Esophagus squamous epithelium (tissue), 5 donors: ENCODE data around the gene HBD. TPM values are rescaled to one million over a fixed set of nuclear protein-coding genes. Genes with fewer than 3 reads are reported as not detected.

Experiments
- DNase-seq: peaks from one replicate; lab custom pipeline; 2025; lab: John Stamatoyannopoulos, UW
- H3K27ac ChIP-seq, 4 donors: fragments of 200-600 bp; sonication (generic); one replicate each; pipeline ENCODE4 v1.5.1; 2016 to 2019; ENCODE audit warnings: mild to moderate bottlenecking in 1 of 4
- H3K27me3 ChIP-seq, 4 donors: fragments of 200-600 bp; sonication (generic); 1 replicate in 3 of 4; 2 replicates in 1 of 4; pipeline versions ENCODE4 v1.5.1 to v1.6.0; 2017 to 2021; ENCODE audit warnings: antibody characterized with exemption in 1 of 4
- H3K36me3 ChIP-seq, 3 donors: fragments of 200-600 bp; sonication (generic); one replicate each; pipeline ENCODE4 v1.5.1; 2016 to 2019
- H3K4me1 ChIP-seq, 3 donors: fragments of 200-600 bp; sonication (generic); one replicate each; pipeline ENCODE4 v1.5.1; 2017 to 2019
- H3K4me3 ChIP-seq, 4 donors: fragments of 200-600 bp; sonication (generic); 1 replicate in 3 of 4; 2 replicates in 1 of 4; pipeline ENCODE4 v1.5.1; 2016 to 2019; ENCODE audit warnings: mild to moderate bottlenecking in 2 of 4, moderate library complexity in 1 of 4
- H3K9me3 ChIP-seq, 3 donors: fragments of 200-600 bp; sonication (generic); one replicate each; pipeline ENCODE4 v1.5.1; 2016 to 2019
- POLR2A ChIP-seq, 4 donors: fragments of 450-650 bp; IDR thresholded peaks; one replicate each; pipeline ENCODE4 v1.6.1; 2017; ENCODE audit warnings: antibody characterized with exemption in 4 of 4, mild to moderate bottlenecking in 4 of 4, moderate library complexity in 3 of 4
- WGBS, 2 donors: methylation state at CpG; one replicate each; pipeline ENCODE4 v1.1.5; 2018; 5-methylcytosine and 5-hydroxymethylcytosine counted together
- intact Hi-C: fragments of 100-400 bp; cut with DNase I; formaldehyde crosslinking; loops from one replicate; pipeline ENCODE4 v1.15.0; 2022
- total RNA-seq, 4 donors: library from RNA; depleted of rRNA; stranded (reverse); fragments of >200 nt; gene quantifications; one replicate each; pipeline ENCODE4 v1.1.0, GENCODE V29; 2016
- TF ChIP-seq, protein P1 (sequence below), 6 experiments: fragments of 450-650 bp in 4 of 6; fragments of 200-600 bp in 2 of 6; sonication (generic) in 2 of 6; IDR thresholded peaks; one replicate each; pipeline ENCODE4 v1.5.1; 2016 to 2019; ENCODE audit warnings: antibody characterized with exemption in 6 of 6, mild to moderate bottlenecking in 4 of 6, moderate library complexity in 4 of 6
- donor health status: DM: yes; HTN: yes; CAD: no.

The HBD gene
- total RNA-seq, 4 donors from 2014 or later = not detected

DNA sequence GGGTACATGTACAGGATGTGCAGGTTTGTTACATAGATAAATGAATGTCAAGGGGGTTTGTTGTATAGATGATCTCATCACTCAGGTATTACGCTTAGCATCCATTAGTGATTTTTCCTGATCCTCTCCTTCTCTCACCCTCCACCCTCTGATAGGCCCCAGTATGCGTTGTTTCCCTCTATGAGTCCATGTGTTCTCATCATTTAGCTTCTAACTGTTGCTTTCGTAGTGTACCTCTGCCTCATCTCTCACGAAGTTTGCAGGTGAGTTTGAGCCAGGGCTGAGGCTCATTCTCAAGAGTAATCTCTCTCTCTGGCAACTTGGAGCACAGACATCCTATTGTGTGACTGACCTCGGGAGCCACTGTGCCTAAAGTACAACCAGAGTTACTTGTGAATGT is 40.1 kb upstream of the HBD start:
- intact Hi-C loops = no loop called here
- 61 to 64% methylated on average over 4 to 5 of the region's 5 CpGs for WGBS, 2 donors
- TF ChIP-seq POLR2A (IDR thresholded peaks at IDR 0.05) = no peak
- TF ChIP-seq, protein P1, sequence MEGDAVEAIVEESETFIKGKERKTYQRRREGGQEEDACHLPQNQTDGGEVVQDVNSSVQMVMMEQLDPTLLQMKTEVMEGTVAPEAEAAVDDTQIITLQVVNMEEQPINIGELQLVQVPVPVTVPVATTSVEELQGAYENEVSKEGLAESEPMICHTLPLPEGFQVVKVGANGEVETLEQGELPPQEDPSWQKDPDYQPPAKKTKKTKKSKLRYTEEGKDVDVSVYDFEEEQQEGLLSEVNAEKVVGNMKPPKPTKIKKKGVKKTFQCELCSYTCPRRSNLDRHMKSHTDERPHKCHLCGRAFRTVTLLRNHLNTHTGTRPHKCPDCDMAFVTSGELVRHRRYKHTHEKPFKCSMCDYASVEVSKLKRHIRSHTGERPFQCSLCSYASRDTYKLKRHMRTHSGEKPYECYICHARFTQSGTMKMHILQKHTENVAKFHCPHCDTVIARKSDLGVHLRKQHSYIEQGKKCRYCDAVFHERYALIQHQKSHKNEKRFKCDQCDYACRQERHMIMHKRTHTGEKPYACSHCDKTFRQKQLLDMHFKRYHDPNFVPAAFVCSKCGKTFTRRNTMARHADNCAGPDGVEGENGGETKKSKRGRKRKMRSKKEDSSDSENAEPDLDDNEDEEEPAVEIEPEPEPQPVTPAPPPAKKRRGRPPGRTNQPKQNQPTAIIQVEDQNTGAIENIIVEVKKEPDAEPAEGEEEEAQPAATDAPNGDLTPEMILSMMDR (IDR thresholded peaks at IDR 0.05) = no peak
- Histone ChIP-seq H3K4me1 (no peaks in the 10 kb centered on the region), H3K36me3 (no peaks in the 10 kb centered on the region), H3K4me3 (no peak overlapping the region), H3K27me3 (no peaks in the 10 kb centered on the region), H3K27ac (no peak overlapping the region), H3K9me3 (no peaks in the 10 kb centered on the region)
- no peak for DNase-seq

DNA sequence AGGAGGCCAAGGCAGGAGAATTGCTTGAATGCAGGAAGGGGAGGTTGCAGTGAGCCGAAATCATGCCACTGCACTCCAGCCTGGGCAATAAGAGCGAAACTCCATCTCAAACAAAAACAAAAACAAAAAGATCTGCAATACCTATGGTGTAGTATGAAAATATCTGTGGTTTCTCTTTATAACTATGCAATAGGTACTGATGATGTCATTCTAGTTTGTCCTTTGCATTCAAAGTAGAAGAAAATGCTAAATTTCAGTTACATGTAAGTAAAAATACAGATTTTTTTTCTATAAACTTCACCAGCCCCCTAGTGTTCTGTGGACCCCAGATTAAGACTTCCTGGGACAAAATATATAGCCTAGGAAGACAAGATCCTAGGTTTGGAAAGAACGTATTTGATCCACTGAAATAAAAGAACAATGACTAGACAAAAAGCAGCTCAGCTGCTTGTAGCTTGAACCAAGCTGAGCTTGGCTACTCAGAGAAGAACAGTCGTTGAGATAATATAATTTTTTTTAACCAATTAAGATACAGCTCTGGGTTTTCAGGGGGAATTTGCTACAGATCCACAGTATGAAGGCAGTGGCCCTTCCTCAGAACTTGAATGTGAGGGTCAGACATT is 38.2 kb upstream of the HBD start:
- Histone ChIP-seq H3K36me3 (no peaks in the 10 kb centered on the region), H3K4me1 (no peaks in the 10 kb centered on the region), H3K9me3 (no peaks in the 10 kb centered on the region), H3K27me3 (no peaks in the 10 kb centered on the region), H3K27ac (no peak overlapping the region), H3K4me3 (no peak overlapping the region)
- intact Hi-C loops = no loop called here
- DNase-seq = no peak
- TF ChIP-seq, protein P1 (IDR thresholded peaks at IDR 0.05) = no peak
- no peak for TF ChIP-seq POLR2A (IDR thresholded peaks at IDR 0.05)
- WGBS, 2 donors = 70 to 71% methylated on average over 4 of the region's 4 CpGs

DNA sequence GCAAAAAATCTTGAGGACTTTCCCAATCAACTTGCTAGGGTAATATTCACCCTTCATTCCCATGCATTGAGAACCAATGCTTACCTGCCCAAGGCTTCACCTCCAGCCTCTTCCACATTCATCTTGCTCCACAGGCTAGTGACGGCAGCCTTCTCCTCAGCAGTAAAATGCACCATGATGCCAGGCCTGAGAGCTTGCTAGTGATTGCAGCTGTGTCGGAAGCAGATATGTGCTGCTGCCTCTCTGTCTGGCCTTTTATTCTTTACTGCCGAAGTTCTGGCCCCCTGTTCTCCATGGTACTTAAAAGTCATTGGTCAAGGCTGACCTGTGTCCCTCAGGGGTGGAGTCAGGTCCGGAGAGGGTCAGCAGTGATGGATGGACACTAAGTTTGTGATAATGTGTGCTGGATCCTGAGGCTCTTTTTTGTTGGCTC is 35.4 kb upstream of the HBD start, which contains the start of gene HBE1:
HBE1 (minus strand) TSS at position 231 of the 433 bp plus-strand sequence; CDS start at position 176, 55 bp downstream.
- DNase-seq = no peak
- 54 to 61% methylated on average over 3 to 4 of the region's 4 CpGs for WGBS, 2 donors
- Histone ChIP-seq H3K4me3 (no peak within 1 kb of the TSS), H3K27ac (no peak within 1 kb of the TSS), H3K36me3 (no peaks in the 10 kb centered on the region), H3K9me3 (no peaks in the 10 kb centered on the region), H3K4me1 (no peaks in the 10 kb centered on the region), H3K27me3 (no peaks in the 10 kb centered on the region)
- TF ChIP-seq, protein P1 (IDR thresholded peaks at IDR 0.05) = no peak
- no peak for TF ChIP-seq POLR2A (IDR thresholded peaks at IDR 0.05)
- intact Hi-C loops = no loop called here

DNA sequence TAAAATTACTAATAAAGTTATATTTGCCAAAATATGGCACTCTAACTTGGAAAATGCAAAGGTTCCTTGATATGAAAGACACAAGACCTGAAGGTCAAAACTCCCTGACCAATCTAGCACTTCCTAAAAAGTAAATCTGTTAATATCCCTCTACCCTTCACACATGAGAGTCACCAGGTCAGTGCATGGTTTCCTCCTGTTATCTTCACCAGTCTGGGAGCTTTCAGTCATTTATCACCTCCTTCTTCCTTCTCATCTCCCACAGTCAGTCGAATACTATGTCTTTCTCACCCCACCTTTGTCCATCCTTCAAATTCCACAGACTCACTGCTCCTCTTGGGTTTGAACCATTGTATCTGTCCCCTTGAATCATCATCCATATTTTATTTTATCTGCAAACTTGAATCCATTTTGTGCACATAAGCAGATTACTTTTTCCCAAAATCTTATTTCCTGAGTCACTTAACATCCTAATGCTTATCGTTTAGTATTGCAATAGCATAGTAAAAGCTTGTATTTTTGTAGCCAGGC is 32.8 kb upstream of the HBD start:
- Histone ChIP-seq H3K36me3 (no peaks in the 10 kb centered on the region), H3K4me1 (no peaks in the 10 kb centered on the region), H3K27me3 (no peaks in the 10 kb centered on the region), H3K27ac (no peak overlapping the region), H3K9me3 (no peaks in the 10 kb centered on the region), H3K4me3 (no peak overlapping the region)
- WGBS, 2 donors = 69 to 71% methylated on average over 2 of the region's 2 CpGs
- TF ChIP-seq POLR2A (IDR thresholded peaks at IDR 0.05) = no peak
- TF ChIP-seq, protein P1 (IDR thresholded peaks at IDR 0.05) = no peak
- no peak for DNase-seq
- intact Hi-C loops = no loop called here

DNA sequence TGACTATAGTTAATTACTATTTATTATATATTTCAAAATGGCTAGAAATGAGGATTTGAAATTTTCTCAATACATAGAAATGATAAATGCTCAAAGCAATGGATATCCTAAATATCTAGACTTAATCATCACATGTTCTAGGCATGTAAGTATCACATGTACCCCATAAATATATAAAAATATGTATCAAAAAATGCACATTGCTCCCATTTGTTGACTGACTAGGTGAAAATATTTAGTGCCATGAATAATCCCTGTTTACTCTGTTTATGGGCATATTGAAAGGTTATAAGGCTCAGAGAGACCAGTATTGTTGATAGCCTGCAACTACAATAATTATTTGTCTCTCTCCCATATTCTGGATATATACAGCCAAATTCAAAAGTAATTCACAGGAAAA is 32.3 kb upstream of the HBD start:
- intact Hi-C loops = no loop called here
- no peak for DNase-seq
- no peaks in the 10 kb centered on the region for H3K9me3 ChIP-seq
- H3K36me3 ChIP-seq = no peaks in the 10 kb centered on the region
- no peak overlapping the region for H3K4me3 ChIP-seq
- H3K4me1 ChIP-seq = no peaks in the 10 kb centered on the region
- TF ChIP-seq POLR2A (IDR thresholded peaks at IDR 0.05) = no peak
- TF ChIP-seq, protein P1 (IDR thresholded peaks at IDR 0.05) = no peak
- H3K27me3 ChIP-seq = no peaks in the 10 kb centered on the region
- H3K27ac ChIP-seq = no peak overlapping the region
